ENCODE data around the gene CXCL5.

DNA sequence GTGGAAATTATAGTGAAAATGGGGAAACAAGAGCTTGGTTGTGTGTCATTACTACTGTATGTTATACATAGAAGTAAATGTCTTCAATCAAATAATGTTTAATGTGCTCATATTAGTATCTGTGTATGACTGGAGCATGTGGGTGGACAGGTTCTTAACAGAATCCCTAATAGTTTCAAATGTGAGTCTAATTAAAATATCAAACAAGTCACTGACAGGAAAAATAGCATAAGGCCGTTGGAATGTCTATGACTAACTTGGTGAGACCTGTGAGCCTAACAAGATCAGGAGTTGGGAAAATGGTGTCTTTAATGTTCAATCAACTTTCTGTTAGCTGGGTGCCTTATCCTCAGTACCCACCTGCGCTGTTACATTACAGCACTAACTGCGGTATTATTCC, 46.2 kb upstream of the CXCL5 start:
- TF ChIP-seq POLR2A (IDR thresholded peaks at IDR 0.05) (no peak), POLR2AphosphoS5 (IDR thresholded peaks at IDR 0.05) (no peak)
- TF ChIP-seq, protein P1, sequence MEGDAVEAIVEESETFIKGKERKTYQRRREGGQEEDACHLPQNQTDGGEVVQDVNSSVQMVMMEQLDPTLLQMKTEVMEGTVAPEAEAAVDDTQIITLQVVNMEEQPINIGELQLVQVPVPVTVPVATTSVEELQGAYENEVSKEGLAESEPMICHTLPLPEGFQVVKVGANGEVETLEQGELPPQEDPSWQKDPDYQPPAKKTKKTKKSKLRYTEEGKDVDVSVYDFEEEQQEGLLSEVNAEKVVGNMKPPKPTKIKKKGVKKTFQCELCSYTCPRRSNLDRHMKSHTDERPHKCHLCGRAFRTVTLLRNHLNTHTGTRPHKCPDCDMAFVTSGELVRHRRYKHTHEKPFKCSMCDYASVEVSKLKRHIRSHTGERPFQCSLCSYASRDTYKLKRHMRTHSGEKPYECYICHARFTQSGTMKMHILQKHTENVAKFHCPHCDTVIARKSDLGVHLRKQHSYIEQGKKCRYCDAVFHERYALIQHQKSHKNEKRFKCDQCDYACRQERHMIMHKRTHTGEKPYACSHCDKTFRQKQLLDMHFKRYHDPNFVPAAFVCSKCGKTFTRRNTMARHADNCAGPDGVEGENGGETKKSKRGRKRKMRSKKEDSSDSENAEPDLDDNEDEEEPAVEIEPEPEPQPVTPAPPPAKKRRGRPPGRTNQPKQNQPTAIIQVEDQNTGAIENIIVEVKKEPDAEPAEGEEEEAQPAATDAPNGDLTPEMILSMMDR (IDR thresholded peaks at IDR 0.05) = no peak
